ENCODE results near the gene AAR2.

The AAR2 gene

DNA sequence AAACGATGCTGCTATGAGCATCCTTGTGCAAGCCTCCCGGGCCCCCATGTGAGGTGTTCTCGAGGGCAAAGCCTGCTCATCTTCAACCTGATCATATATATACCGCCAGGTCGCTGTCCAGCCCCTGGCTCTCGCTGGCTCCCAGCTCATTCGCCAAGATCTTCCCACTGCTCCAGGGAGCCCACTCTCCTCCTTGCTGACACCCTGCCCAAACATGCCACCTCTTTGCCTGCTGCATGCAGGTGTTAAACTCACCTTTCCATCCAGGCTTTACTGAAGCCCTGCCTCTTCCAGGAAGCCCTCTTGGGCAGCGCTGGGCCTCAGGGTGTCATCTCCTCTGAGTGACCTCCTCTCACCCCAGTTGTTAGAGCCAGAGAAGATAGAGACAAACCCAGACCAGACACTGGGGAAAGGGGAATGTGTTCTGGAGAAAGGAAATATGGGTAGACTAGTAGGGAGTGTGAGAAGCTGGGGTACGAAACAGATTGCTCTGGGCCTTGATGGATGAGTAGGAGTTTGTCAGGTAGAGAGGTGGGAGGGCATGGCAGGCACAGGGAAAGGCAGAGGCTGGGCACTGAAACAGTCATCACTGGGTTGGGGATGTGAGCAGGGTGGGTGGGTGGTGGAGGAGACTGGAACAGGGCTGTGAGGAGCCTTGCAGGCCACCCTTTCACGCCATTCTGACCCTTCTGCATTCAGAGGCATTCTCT lies 68.7 kb downstream of the AAR2 start:
- Histone ChIP-seq H3K27ac (ENCODE audit: low read length) (no peak overlapping the region), H3K27me3 (ENCODE audit: low read depth, low read length) (peaks cover 44% of the 10 kb centered on the region), H3K4me2 (ENCODE audit: low read length) (no peak overlapping the region), H3K4me1 (ENCODE audit: low read length) (no peaks in the 10 kb centered on the region), H3K4me3 (ENCODE audit: low read length) (no peak overlapping the region), H3K9me3 (ENCODE audit: insufficient read depth, low read length) (no peaks in the 10 kb centered on the region), H3K79me2 (ENCODE audit: low read length) (no peaks in the 10 kb centered on the region), H3K36me3 (replicated peaks; ENCODE audit: low read depth, low read length) (no peaks in the 10 kb centered on the region), H2AFZ (ENCODE audit: low read depth, low read length) (no peak overlapping the region), H3K9ac (ENCODE audit: low read length) (no peak overlapping the region), H4K20me1 (ENCODE audit: insufficient read depth, low read length) (0 out of 2 replicates have a peak, but pooled peaks cover 2% of the 10 kb centered on the region)
- TF ChIP-seq EZH2phosphoT487 (IDR thresholded peaks at IDR 0.05; ENCODE audit: low read depth) = no peak
- TF ChIP-seq, protein P1, sequence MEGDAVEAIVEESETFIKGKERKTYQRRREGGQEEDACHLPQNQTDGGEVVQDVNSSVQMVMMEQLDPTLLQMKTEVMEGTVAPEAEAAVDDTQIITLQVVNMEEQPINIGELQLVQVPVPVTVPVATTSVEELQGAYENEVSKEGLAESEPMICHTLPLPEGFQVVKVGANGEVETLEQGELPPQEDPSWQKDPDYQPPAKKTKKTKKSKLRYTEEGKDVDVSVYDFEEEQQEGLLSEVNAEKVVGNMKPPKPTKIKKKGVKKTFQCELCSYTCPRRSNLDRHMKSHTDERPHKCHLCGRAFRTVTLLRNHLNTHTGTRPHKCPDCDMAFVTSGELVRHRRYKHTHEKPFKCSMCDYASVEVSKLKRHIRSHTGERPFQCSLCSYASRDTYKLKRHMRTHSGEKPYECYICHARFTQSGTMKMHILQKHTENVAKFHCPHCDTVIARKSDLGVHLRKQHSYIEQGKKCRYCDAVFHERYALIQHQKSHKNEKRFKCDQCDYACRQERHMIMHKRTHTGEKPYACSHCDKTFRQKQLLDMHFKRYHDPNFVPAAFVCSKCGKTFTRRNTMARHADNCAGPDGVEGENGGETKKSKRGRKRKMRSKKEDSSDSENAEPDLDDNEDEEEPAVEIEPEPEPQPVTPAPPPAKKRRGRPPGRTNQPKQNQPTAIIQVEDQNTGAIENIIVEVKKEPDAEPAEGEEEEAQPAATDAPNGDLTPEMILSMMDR (IDR thresholded peaks at IDR 0.05; ENCODE audit: low read depth, low read length) = no peak

DNA sequence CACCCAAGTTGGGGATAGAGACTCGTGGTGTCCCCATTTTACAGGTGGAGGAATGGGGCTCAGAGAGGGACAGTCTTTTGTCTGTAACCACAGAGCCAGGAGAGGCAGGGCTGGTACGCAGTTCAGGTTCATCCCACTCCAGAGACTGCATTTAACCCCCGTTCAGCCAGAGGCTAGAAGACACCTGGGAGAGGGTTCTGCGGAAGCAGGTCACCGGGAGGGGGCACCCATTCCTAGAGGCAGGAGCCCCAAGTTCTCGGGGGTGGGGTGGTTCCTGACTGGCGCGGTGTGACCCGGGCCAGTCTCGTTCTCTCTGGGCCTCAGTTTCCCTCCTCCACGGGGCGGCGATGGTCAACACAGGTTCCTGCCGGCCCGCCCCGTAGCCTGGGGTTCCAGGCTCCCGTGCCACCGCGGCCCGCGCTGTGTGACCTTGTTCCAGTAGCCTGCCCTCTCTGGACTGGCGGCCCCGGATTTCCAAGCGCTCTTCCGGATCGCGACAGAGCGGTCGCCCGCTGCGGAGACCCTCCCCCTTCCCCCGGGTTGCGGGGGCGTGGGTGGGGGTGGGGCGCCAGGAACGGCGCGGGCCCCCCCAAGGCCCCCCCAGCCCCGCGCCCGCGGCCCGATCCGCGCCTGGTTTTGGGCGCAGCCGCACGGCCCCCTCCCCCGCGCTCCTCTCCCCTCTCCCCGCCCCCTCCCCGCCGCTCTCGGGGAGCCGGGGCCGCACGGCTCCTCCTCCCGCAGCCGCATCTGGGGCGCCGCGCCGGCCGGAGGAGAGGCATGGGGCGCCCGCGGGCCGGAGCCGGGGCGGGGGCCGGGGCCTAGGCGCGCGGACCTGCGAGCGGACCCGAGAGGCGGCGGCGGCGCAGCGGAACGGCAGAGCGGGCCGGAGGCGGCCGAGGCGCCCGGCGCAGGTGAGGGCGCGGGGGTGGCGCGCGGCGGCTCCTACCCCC lies 69.6 kb downstream of the AAR2 start, which contains the start of gene DLGAP4:
TSS of gene DLGAP4 (plus strand) at position 738 of the 950 bp plus-strand sequence. CDS start 125,379 bp downstream, outside the sequence.
- Histone ChIP-seq H3K27me3 (ENCODE audit: low read depth, low read length) (peaks cover 37% of the 10 kb centered on the region), H3K4me3 (ENCODE audit: low read length) (no peak within 1 kb of the TSS), H3K4me2 (ENCODE audit: low read length) (no peak within 1 kb of the TSS)

More for the DNA sequence above, 69.6 kb downstream of the AAR2 start, which contains the start of gene DLGAP4:
- Histone ChIP-seq H3K36me3 (replicated peaks; ENCODE audit: low read depth, low read length) (no peaks in the 10 kb centered on the region), H4K20me1 (ENCODE audit: insufficient read depth, low read length) (0 out of 2 replicates have a peak, but pooled peaks cover 2% of the 10 kb centered on the region), H3K79me2 (ENCODE audit: low read length) (no peaks in the 10 kb centered on the region), H3K9me3 (ENCODE audit: insufficient read depth, low read length) (no peaks in the 10 kb centered on the region), H3K9ac (ENCODE audit: low read length) (no peak within 1 kb of the TSS), H2AFZ (ENCODE audit: low read depth, low read length) (no peak within 1 kb of the TSS), H3K4me1 (ENCODE audit: low read length) (no peaks in the 10 kb centered on the region), H3K27ac (ENCODE audit: low read length) (no peak within 1 kb of the TSS)
- TF ChIP-seq EZH2phosphoT487 (IDR thresholded peaks at IDR 0.05; ENCODE audit: low read depth) = no peak
- TF ChIP-seq, protein P1 (IDR thresholded peaks at IDR 0.05; ENCODE audit: low read depth, low read length) = no peak
